ENCODE measurements around the gene OR51V1. TPM values are rescaled to one million over a fixed set of nuclear protein-coding genes. Genes with fewer than 3 reads are reported as not detected.

The OR51V1 gene, protein sequence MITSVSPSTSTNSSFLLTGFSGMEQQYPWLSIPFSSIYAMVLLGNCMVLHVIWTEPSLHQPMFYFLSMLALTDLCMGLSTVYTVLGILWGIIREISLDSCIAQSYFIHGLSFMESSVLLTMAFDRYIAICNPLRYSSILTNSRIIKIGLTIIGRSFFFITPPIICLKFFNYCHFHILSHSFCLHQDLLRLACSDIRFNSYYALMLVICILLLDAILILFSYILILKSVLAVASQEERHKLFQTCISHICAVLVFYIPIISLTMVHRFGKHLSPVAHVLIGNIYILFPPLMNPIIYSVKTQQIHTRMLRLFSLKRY
- total RNA-seq: not detected in 2 replicates

DNA sequence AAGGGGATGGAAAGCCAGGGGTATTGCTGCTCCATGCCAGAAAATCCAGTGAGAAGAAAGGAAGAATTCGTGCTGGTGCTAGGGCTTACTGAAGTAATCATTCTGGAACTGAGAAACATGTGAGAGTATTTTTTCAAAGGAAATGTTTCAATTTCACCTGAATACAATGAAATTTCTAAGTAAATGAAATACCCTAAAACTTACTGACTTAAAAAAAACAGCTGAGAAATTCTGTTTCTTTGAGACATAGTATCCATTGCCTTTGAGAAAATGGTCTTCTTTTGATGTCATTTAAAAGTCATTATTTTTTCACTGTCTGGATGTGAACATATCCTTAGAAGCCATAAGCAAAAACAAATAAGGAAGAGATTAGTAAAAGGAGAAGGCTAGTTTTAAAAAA, at the start of gene OR51V1:
TSS of gene OR51V1 (minus strand) at position 101 of the 400 bp plus-strand sequence. CDS start at position 101, 0 bp downstream.

DNA sequence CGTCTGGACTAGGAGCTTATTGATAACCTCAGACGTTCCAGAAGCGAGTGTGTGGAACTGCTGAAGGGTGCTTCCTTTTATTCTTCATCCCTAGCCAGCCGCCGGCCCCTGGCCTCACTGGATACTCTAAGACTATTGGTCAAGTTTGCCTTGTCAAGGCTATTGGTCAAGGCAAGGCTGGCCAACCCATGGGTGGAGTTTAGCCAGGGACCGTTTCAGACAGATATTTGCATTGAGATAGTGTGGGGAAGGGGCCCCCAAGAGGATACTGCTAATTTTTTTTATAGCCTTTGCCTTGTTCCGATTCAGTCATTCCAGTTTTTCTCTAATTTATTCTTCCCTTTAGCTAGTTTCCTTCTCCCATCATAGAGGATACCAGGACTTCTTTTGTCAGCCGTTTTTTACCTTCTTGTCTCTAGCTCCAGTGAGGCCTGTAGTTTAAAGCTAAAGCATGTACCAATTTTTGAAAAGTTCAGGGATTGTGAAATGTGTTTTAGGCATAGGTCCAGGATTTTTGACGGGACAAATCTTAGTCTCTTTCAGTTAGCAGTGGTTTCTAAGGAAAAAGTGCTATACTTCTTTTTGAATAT, 49.4 kb upstream of the OR51V1 start, which contains the start of gene HBG1:
TSS of gene HBG1 (minus strand) at position 51 of the 590 bp plus-strand sequence. CDS start 53 bp downstream, outside the sequence.

DNA sequence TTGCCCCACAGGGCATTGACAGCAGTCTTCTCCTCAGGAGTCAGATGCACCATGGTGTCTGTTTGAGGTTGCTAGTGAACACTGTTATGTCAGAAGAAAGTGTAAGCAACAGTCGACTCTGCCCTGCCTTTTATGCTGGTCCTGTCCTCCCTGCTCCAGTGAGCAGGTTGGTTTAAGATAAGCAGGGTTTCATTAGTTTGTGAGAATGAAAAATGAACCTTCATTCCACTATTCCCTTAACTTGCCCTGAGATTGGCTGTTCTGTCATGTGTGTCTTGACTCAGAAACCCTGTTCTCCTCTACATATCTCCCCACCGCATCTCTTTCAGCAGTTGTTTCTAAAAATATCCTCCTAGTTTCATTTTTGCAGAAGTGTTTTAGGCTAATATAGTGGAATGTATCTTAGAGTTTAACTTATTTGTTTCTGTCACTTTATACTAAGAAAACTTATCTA, 33.9 kb upstream of the OR51V1 start, which contains the start of gene HBD:
TSS of gene HBD (minus strand) at position 103 of the 454 bp plus-strand sequence. CDS start at position 53, 50 bp downstream.

DNA sequence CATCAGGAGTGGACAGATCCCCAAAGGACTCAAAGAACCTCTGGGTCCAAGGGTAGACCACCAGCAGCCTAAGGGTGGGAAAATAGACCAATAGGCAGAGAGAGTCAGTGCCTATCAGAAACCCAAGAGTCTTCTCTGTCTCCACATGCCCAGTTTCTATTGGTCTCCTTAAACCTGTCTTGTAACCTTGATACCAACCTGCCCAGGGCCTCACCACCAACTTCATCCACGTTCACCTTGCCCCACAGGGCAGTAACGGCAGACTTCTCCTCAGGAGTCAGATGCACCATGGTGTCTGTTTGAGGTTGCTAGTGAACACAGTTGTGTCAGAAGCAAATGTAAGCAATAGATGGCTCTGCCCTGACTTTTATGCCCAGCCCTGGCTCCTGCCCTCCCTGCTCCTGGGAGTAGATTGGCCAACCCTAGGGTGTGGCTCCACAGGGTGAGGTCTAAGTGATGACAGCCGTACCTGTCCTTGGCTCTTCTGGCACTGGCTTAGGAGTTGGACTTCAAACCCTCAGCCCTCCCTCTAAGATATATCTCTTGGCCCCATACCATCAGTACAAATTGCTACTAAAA, 26.3 kb upstream of the OR51V1 start, which contains the start of gene HBB:
TSS of gene HBB (minus strand) at position 340 of the 579 bp plus-strand sequence. CDS start at position 290, 50 bp downstream.

DNA sequence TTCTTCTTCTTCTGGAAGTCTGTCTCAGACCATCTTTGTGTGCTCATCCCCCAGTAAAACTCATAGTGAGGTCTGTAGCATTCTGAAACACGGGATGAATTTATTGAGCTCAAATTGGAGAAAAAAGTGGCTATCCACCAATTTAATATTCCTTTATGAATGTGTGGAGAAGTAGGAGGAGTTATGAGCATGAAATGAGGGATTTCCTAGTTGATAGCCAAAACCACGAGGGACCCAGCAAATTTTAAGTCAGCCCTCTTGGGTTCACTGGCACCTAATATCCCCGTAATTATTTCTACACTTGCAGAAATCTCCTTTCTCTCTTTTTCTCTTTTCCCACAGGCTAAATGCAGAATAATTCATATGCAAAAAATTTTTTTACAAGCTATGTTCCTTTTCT, 45.8 kb downstream of the OR51V1 start, which contains the start of gene OR52A1:
TSS of gene OR52A1 (minus strand) at position 101 of the 400 bp plus-strand sequence. CDS start 2,388 bp downstream, outside the sequence.

Other genes starting within 250 kb of the OR51V1 start
- gene OR51A2, start 245.0 kb downstream of the OR51V1 start, total RNA-seq: not detected in 2 replicates
- gene OR51L1, start 205.8 kb downstream of the OR51V1 start, total RNA-seq: not detected in 2 replicates
- gene OR52J3, start 154.2 kb downstream of the OR51V1 start, total RNA-seq: not detected in 2 replicates
- not detected in 2 replicates for gene OR52E2, start 141.1 kb downstream of the OR51V1 start, total RNA-seq
- gene OR52E1, start 131.1 kb downstream of the OR51V1 start, total RNA-seq: not detected in 2 replicates
- gene OR52A5, start 62.3 kb downstream of the OR51V1 start, total RNA-seq: not detected in 2 replicates
- gene OR52A1, start 45.9 kb downstream of the OR51V1 start, total RNA-seq: not detected in 2 replicates
- not detected in 2 replicates for gene HBB, start 26.4 kb upstream of the OR51V1 start, total RNA-seq
- not detected in 2 replicates for gene HBD, start 33.8 kb upstream of the OR51V1 start, total RNA-seq
- not detected in 2 replicates for gene HBG1, start 49.2 kb upstream of the OR51V1 start, total RNA-seq
- gene HBG2, start 54.1 kb upstream of the OR51V1 start, total RNA-seq: not detected in 2 replicates
- gene HBE1, start 69.3 kb upstream of the OR51V1 start, total RNA-seq: not detected in 2 replicates
- gene OR51B4, start 101.3 kb upstream of the OR51V1 start, total RNA-seq: not detected in 2 replicates
- not detected in 2 replicates for gene OR51B2, start 123.6 kb upstream of the OR51V1 start, total RNA-seq
- not detected in 2 replicates for gene OR51B5, start 142.8 kb upstream of the OR51V1 start, total RNA-seq
- gene OR51B6, start 150.8 kb upstream of the OR51V1 start, total RNA-seq: not detected in 2 replicates
- gene OR51M1, start 183.1 kb upstream of the OR51V1 start, total RNA-seq: not detected in 2 replicates
- gene OR51Q1, start 221.4 kb upstream of the OR51V1 start, total RNA-seq: not detected in 2 replicates
- gene OR51I1, start 240.8 kb upstream of the OR51V1 start, total RNA-seq: not detected in 2 replicates
- gene OR51I2, start 248.6 kb upstream of the OR51V1 start, total RNA-seq: not detected in 2 replicates